Epithelial cell of proximal tubule (primary cell): ENCODE measurements around the gene AHSA1. TPM values are rescaled to one million over a fixed set of nuclear protein-coding genes. Genes with fewer than 3 reads are reported as not detected.

Experiments used
- DNase-seq: peaks from one replicate; pipeline ENCODE4 v3.0.0-alpha.2; 2011; ENCODE audit warnings: low read depth
- H3K4me3 ChIP-seq: 2 replicates; pipeline ENCODE4 v1.5.1; 2011; ENCODE audit warnings: low read depth, mild to moderate bottlenecking, low read length
- CTCF ChIP-seq: conservative IDR thresholded peaks from 2 replicates; pipeline ENCODE4 v1.5.1; 2012; ENCODE audit warnings: low read depth, mild to moderate bottlenecking, low read length
- total RNA-seq: library from RNA; depleted of rRNA; stranded (reverse); fragments of >200 nt; gene quantifications from 2 replicates; pipeline ENCODE4 v1.2.3, GENCODE V29; 2015

Gene AHSA1
- total RNA-seq, 1 donor from 2014 or later: 122 TPM

- H3K4me3 ChIP-seq: no peak overlapping the region
- peak; percentile 92 for DNase-seq
- TF ChIP-seq CTCF: no peak
Observed at GRCh38 chr14:77508249-77508648, 50.4 kb downstream of the AHSA1 start.

- no peak for TF ChIP-seq CTCF
- no peak for DNase-seq
- no peak overlapping the region for H3K4me3 ChIP-seq
Observed at GRCh38 chr14:77508876-77509275, 51.0 kb downstream of the AHSA1 start.

- TF ChIP-seq CTCF: no peak
- no peak for DNase-seq
- H3K4me3 ChIP-seq: no peak overlapping the region
Observed at GRCh38 chr14:77509366-77509765, 51.5 kb downstream of the AHSA1 start.

GRCh38 chr14:77511486-77512162 is 53.7 kb downstream of the AHSA1 start:
- DNase-seq: no peak
- H3K4me3 ChIP-seq: no peak overlapping the region
- no peak for TF ChIP-seq CTCF

- DNase-seq: no peak
- TF ChIP-seq CTCF: no peak
- H3K4me3 ChIP-seq: no peak overlapping the region
Observed at GRCh38 chr14:77516126-77516525, 58.2 kb downstream of the AHSA1 start.

Other genes with a start within 250 kb of the AHSA1 start
- 0.12 and 0.14 TPM in 2 replicates for gene NGB, start 186.9 kb upstream of the AHSA1 start, total RNA-seq
- 15.5 and 17.8 TPM in 2 replicates for gene POMT2, start 137.2 kb upstream of the AHSA1 start, total RNA-seq
- 23.8 and 36.1 TPM in 2 replicates for gene GSTZ1, start 137.1 kb upstream of the AHSA1 start, total RNA-seq
- gene TMED8, start 81.0 kb upstream of the AHSA1 start, total RNA-seq: 9.9 and 10.1 TPM in 2 replicates
- 0.40 and 0.58 TPM in 2 replicates for gene SAMD15, start 80.7 kb upstream of the AHSA1 start, total RNA-seq
- gene NOXRED1, start 34.6 kb upstream of the AHSA1 start, total RNA-seq: not detected in 2 replicates
- gene VIPAS39, start 492 bp upstream of the AHSA1 start, total RNA-seq: 13.2 and 17.8 TPM in 2 replicates
- 0.75 TPM in 1 of 2 replicates, not detected in the other for gene ISM2, start 40.7 kb downstream of the AHSA1 start, total RNA-seq
- 34.9 and 42.8 TPM in 2 replicates for gene SPTLC2, start 158.5 kb downstream of the AHSA1 start, total RNA-seq
- 7.3 and 12.0 TPM in 2 replicates for gene ALKBH1, start 249.9 kb downstream of the AHSA1 start, total RNA-seq